ENCODE results near the gene CDC42EP2. TPM values are rescaled to one million over a fixed set of nuclear protein-coding genes. Genes with fewer than 3 reads are reported as not detected.

Gene CDC42EP2
- total and polyA plus RNA-seq, 10 of the 15 experiments (the other 5 are each of a cell fraction or from before 2014, with no cell fraction given) = 0.03 to 1.2 (median 0.09) TPM; not detected in 3

- TF ChIP-seq ZBTB4 (CRISPR knock-in tag; IDR thresholded peaks at IDR 0.05) = no peak
- no peak for TF ChIP-seq FOXK2 (IDR thresholded peaks at IDR 0.05)
- no peak for TF ChIP-seq ZBTB11 (CRISPR knock-in tag; IDR thresholded peaks at IDR 0.05)
- no peak for TF ChIP-seq SPI1 (IDR thresholded peaks at IDR 0.05; ENCODE audit: borderline replicate concordance, insufficient read depth, low read depth, low read length)
- no peak for TF ChIP-seq RFX5 (IDR thresholded peaks at IDR 0.05; ENCODE audit: low read depth, low read length)
- TF ChIP-seq FOXM1 (IDR thresholded peaks at IDR 0.05; ENCODE audit: low read depth, low read length) = no peak
- TF ChIP-seq SIN3A (IDR thresholded peaks at IDR 0.05; ENCODE audit: low read depth, low read length) = no peak
- TF ChIP-seq MXI1 (IDR thresholded peaks at IDR 0.05; ENCODE audit: low read depth, low read length) = no peak; the same call in 1 of the 2 replicates
- TF ChIP-seq USF2 (IDR thresholded peaks at IDR 0.05; ENCODE audit: borderline replicate concordance, low read depth, low read length) = no peak
- no peak for TF ChIP-seq PBX3 (IDR thresholded peaks at IDR 0.05; ENCODE audit: insufficient replicate concordance, low read depth, low read length)
- TF ChIP-seq YBX1 (IDR thresholded peaks at IDR 0.05) = no peak
- no peak; the same call in 1 of the 2 replicates for TF ChIP-seq RB1 (IDR thresholded peaks at IDR 0.05; ENCODE audit: borderline replicate concordance)
- no peak for TF ChIP-seq ZBTB40 (IDR thresholded peaks at IDR 0.05; ENCODE audit: borderline replicate concordance)
- no peak for TF ChIP-seq STAT3 (IDR thresholded peaks at IDR 0.05; ENCODE audit: low read depth, low read length)
- TF ChIP-seq FOS (IDR thresholded peaks at IDR 0.05; ENCODE audit: borderline replicate concordance, extremely low read depth, insufficient read length) = no peak
Measured at GRCh38 chr11:65315204-65315865, 669 bp downstream of the CDC42EP2 start (continued).

All from GM12878 (cell line).